ENCODE data around the gene TECPR1. TPM values are rescaled to one million over a fixed set of nuclear protein-coding genes. Genes with fewer than 3 reads are reported as not detected.

Gene TECPR1
- total and polyA plus RNA-seq, 2 of the 8 experiments (the other 6 are each of a cell fraction or from before 2014, with no cell fraction given), result 1.3 to 11.1 TPM

DNA sequence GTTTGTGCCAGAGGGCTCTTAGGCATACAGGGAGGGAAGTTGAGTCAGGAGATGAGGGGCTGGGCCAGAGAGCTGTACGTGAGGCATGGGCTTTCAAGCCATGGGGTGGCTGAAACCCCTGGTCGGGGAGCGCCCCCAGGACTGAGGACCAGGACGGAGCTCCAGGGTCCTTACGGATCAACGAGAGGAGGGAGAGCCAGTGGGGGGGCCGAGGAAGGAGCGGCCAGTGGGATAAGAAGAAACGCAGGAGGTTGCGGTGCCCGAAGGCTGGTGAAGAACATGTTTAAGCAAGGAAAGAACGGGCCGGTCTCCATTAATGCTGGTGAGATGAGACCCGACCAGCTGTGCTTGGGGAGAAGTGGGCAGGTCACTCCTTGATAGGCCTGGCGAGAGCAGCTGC lies 84.4 kb downstream of the TECPR1 start:
- no peaks in the 10 kb centered on the region for H3K27me3 ChIP-seq (replicated peaks in 1 of 4; ENCODE audit: control insufficient read depth in 3 of 4, extremely low read depth in 1 of 4, insufficient read depth in 3 of 4, low read length in 3 of 4)
- no peak overlapping the region for H4K91ac ChIP-seq (replicated peaks; ENCODE audit: insufficient read length, low read length)
- no peak overlapping the region for H3K18ac ChIP-seq (ENCODE audit: extremely low read depth, low read length)
- no peak overlapping the region for H3K9ac ChIP-seq (replicated peaks in 1 of 4; ENCODE audit: extremely low read depth in 1 of 4, low read depth in 3 of 4, low read length in 3 of 4)
- WGBS, 2 experiments (ENCODE audit: extremely low coverage in 1 of 2, insufficient coverage in 1 of 2, insufficient read length in 1 of 2, insufficient replicate concordance in 2 of 2, low coverage in 1 of 2, low lambda C conversion rate in 2 of 2, missing lambda C conversion rate in 1 of 2), result 95% methylated on average over 14 of the region's 15 CpGs; no CpG with 5 or more reads in 1 of the 2 experiments
- H3K23me2 ChIP-seq (ENCODE audit: low read depth, low read length), result no peaks in the 10 kb centered on the region
- H2BK12ac ChIP-seq (ENCODE audit: low read depth, low read length), result no peak overlapping the region
- H3K14ac ChIP-seq (ENCODE audit: insufficient read length), result no peak overlapping the region
- no peak overlapping the region for H3K23ac ChIP-seq (ENCODE audit: insufficient read length)
- H3K4ac ChIP-seq (replicated peaks; ENCODE audit: insufficient read length, low read depth, low read length), result no peak overlapping the region
- peaks cover 0 to 8% (median 3%) of the 10 kb centered on the region in 4 experiments; a peak in 6 of 8 replicates for H3K36me3 ChIP-seq (ENCODE audit: control insufficient read depth in 2 of 4, insufficient read depth in 4 of 4, low read length in 3 of 4)
- ChIA-PET POLR2A (ENCODE audit: partially characterized antibody) (interaction anchor here (0.9 to 1.6 kb wide), 3 partner anchors 38 to 295 kb away, joined by 3 to 12 read pairs (median 4); partner anchors contain the start of gene ASNS), CTCF (ENCODE audit: partially characterized antibody) (interaction anchor here (0.7 to 15.9 kb wide), 25 partner anchors 11 to 295 kb away, joined by 3 to 476 read pairs (median 6); partner anchors contain the start of genes ASNS and LMTK2)
- H2BK5ac ChIP-seq (ENCODE audit: low read depth, low read length), result no peak overlapping the region; the same call in 1 of the 2 replicates
- peaks cover 6 to 12% of the 10 kb centered on the region in 2 experiments for H4K20me1 ChIP-seq (replicated peaks in 1 of 2; ENCODE audit: control insufficient read depth in 1 of 2, insufficient read depth in 2 of 2, low read length in 2 of 2)
- H4K8ac ChIP-seq (ENCODE audit: extremely low read depth, insufficient read depth, low read length), result no peak overlapping the region
- no peak overlapping the region for H2AFZ ChIP-seq (ENCODE audit: low read length)
- H4K5ac ChIP-seq (ENCODE audit: insufficient read length, low read depth, low read length), result no peak overlapping the region
- peaks cover 9% of the 10 kb centered on the region for H3K79me1 ChIP-seq (ENCODE audit: low read depth, low read length)
- no peak overlapping the region for H3K4me2 ChIP-seq (ENCODE audit: insufficient read depth in 1 of 2, low read depth in 2 of 2, low read length in 2 of 2)
- H2BK120ac ChIP-seq (replicated peaks; ENCODE audit: low read depth, low read length), result no peak overlapping the region
- H3K27ac ChIP-seq (ENCODE audit: low read depth, low read length), result no peak overlapping the region
- 0 out of 4 replicates have a peak, but pooled peaks cover 0 to 4% of the 10 kb centered on the region in 2 experiments for H3K79me2 ChIP-seq (ENCODE audit: control insufficient read depth in 1 of 2, insufficient read depth in 2 of 2, low read length in 2 of 2)
- no peaks in the 10 kb centered on the region; a peak in 1 of 7 replicates for H3K4me1 ChIP-seq (replicated peaks in 1 of 4; ENCODE audit: control insufficient read depth in 3 of 4, insufficient read depth in 4 of 4, low read length in 3 of 4)
- H3K9me3 ChIP-seq (ENCODE audit: insufficient read depth in 2 of 2, low read depth in 1 of 2, low read length in 1 of 2), result no peaks in the 10 kb centered on the region
- no peak for FAIRE-seq
- no peak overlapping the region for H2AK5ac ChIP-seq (ENCODE audit: low read depth, low read length)
- no peak overlapping the region for H2BK15ac ChIP-seq (ENCODE audit: low read length)
- no peak overlapping the region for H2BK20ac ChIP-seq (ENCODE audit: low read length)
- H3K4me3 ChIP-seq (ENCODE audit: extremely low read depth in 1 of 4, insufficient read depth in 2 of 4, low read depth in 3 of 4, low read length in 4 of 4), result no peak overlapping the region
- DNase-seq (ENCODE audit: low read depth in 1 of 2, low spot score in 2 of 2), result no peak
- no peak overlapping the region for H3K56ac ChIP-seq (replicated peaks; ENCODE audit: insufficient read length, low read depth, low read length)
- TF ChIP-seq, protein P1, sequence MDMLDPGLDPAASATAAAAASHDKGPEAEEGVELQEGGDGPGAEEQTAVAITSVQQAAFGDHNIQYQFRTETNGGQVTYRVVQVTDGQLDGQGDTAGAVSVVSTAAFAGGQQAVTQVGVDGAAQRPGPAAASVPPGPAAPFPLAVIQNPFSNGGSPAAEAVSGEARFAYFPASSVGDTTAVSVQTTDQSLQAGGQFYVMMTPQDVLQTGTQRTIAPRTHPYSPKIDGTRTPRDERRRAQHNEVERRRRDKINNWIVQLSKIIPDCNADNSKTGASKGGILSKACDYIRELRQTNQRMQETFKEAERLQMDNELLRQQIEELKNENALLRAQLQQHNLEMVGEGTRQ (IDR thresholded peaks at IDR 0.05; ENCODE audit: low read length), result no peak
- TF ChIP-seq KDM1A (IDR thresholded peaks at IDR 0.05; ENCODE audit: borderline replicate concordance, low read length), result no peak
- no peak for TF ChIP-seq NRF1 (IDR thresholded peaks at IDR 0.05; ENCODE audit: low read depth, low read length)
- TF ChIP-seq CHD1 (IDR thresholded peaks at IDR 0.05; ENCODE audit: low read depth, low read length), result no peak
- TF ChIP-seq SAP30 (IDR thresholded peaks at IDR 0.05; ENCODE audit: insufficient read depth, insufficient replicate concordance, low read length), result no peak
- no peak for TF ChIP-seq FOSL1 (IDR thresholded peaks at IDR 0.05; ENCODE audit: insufficient read depth, low read depth, low read length)
- no peak for TF ChIP-seq CHD2 (IDR thresholded peaks at IDR 0.05; ENCODE audit: low read length)
- TF ChIP-seq, protein P2, sequence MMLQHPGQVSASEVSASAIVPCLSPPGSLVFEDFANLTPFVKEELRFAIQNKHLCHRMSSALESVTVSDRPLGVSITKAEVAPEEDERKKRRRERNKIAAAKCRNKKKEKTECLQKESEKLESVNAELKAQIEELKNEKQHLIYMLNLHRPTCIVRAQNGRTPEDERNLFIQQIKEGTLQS (IDR thresholded peaks at IDR 0.05; ENCODE audit: insufficient read depth, low read depth, low read length), result no peak
- TF ChIP-seq BACH1 (IDR thresholded peaks at IDR 0.05; ENCODE audit: low read length), result no peak
- TF ChIP-seq MAFK (IDR thresholded peaks at IDR 0.05; ENCODE audit: low read depth, low read length), result no peak
- TF ChIP-seq PHF8 (conservative IDR thresholded peaks at IDR 0.05; ENCODE audit: low read depth, low read length), result no peak
